ENCODE data around the gene POMGNT1. TPM values are rescaled to one million over a fixed set of nuclear protein-coding genes. Genes with fewer than 3 reads are reported as not detected.
"Not testable (repeated sequence)": the region's sequence is repeated elsewhere in the genome, so short reads cannot be mapped to it uniquely, and the experiment has no call there.

The POMGNT1 gene
- total RNA-seq, 1 donor from 2014 or later: 37.8 TPM

GRCh38 chr1:46244656-46245371 is 46.6 kb upstream of the POMGNT1 start:
- no peak overlapping the region for H3K4me3 Mint-ChIP-seq (ENCODE audit: unreplicated experiment)
- H3K27me3 Mint-ChIP-seq (ENCODE audit: unreplicated experiment): peaks cover 11% of the 10 kb centered on the region
- no peak overlapping the region for H3K27ac Mint-ChIP-seq (ENCODE audit: unreplicated experiment)
- H3K36me3 Mint-ChIP-seq (ENCODE audit: low read depth, unreplicated experiment): peaks cover under 1% of the 10 kb centered on the region
- no peak for DNase-seq (ENCODE audit: low spot score)
- H3K4me1 Mint-ChIP-seq (ENCODE audit: unreplicated experiment): peaks cover 9% of the 10 kb centered on the region
- TF ChIP-seq CTCF (IDR thresholded peaks at IDR 0.05; ENCODE audit: unreplicated experiment): no peak
- no peaks in the 10 kb centered on the region for H3K9me3 Mint-ChIP-seq (ENCODE audit: unreplicated experiment)

DNA sequence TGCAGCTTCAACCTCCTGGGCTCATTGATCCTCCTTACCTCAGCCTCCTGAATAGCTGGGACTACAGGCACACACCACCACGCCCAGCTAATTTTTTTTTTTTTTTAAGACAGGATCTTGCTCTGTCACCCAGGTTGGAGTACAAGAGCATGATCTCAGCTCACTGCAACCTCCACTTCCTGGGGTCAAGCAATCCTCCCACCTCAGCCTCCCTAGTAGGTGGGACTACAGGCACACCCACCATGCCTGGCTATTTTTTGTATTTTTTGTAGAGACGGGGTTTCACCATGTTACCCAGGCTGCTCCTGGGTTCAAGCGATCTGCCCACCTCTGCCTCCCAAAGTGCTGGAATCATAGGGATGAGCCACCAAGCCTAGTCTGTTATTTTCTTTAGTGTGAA is 45.6 kb upstream of the POMGNT1 start:
- H3K36me3 Mint-ChIP-seq (ENCODE audit: low read depth, unreplicated experiment); H3K4me1 Mint-ChIP-seq (ENCODE audit: unreplicated experiment); H3K27ac Mint-ChIP-seq (ENCODE audit: unreplicated experiment); H3K27me3 Mint-ChIP-seq (ENCODE audit: unreplicated experiment); DNase-seq (ENCODE audit: low spot score); H3K9me3 Mint-ChIP-seq (ENCODE audit: unreplicated experiment); H3K4me3 Mint-ChIP-seq (ENCODE audit: unreplicated experiment): not testable (repeated sequence)

GRCh38 chr1:46242918-46243317 is 44.7 kb upstream of the POMGNT1 start:
- Mint-ChIP-seq H3K36me3 (ENCODE audit: low read depth, unreplicated experiment) (peaks cover 11% of the 10 kb centered on the region), H3K9me3 (ENCODE audit: unreplicated experiment) (no peaks in the 10 kb centered on the region), H3K4me3 (ENCODE audit: unreplicated experiment) (no peak overlapping the region), H3K27me3 (ENCODE audit: unreplicated experiment) (peaks cover 13% of the 10 kb centered on the region), H3K4me1 (ENCODE audit: unreplicated experiment) (no peaks in the 10 kb centered on the region), H3K27ac (ENCODE audit: unreplicated experiment) (no peak overlapping the region)
- TF ChIP-seq CTCF (IDR thresholded peaks at IDR 0.05; ENCODE audit: unreplicated experiment): no peak
- DNase-seq (ENCODE audit: low spot score): no peak

DNA sequence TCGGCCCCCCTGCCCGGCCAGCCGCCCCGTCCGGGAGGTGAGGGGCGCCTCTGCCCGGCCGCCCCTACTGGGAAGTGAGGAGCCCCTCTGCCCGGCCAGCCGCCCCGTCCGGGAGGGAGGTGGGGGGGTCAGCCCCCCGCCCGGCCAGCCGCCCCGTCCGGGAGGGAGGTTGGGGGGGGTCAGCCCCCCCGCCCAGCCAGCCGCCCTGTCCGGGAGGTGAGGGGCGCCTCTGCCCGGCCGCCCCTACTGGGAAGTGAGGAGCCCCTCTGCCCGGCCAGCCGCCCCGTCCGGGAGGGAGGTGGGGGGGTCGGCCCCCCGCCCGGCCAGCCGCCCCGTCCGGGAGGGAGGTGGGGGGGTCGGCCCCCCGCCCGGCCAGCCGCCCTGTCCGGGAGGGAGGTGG is 43.5 kb upstream of the POMGNT1 start:
- peaks cover 13% of the 10 kb centered on the region for H3K27me3 Mint-ChIP-seq (ENCODE audit: unreplicated experiment)
- H3K4me1 Mint-ChIP-seq (ENCODE audit: unreplicated experiment); DNase-seq (ENCODE audit: low spot score); H3K27ac Mint-ChIP-seq (ENCODE audit: unreplicated experiment); H3K4me3 Mint-ChIP-seq (ENCODE audit: unreplicated experiment); H3K9me3 Mint-ChIP-seq (ENCODE audit: unreplicated experiment): not testable (repeated sequence)
- H3K36me3 Mint-ChIP-seq (ENCODE audit: low read depth, unreplicated experiment): peaks cover 11% of the 10 kb centered on the region

GRCh38 chr1:46238865-46239264 is 40.6 kb upstream of the POMGNT1 start:
- peaks cover 11% of the 10 kb centered on the region for H3K36me3 Mint-ChIP-seq (ENCODE audit: low read depth, unreplicated experiment)

DNA sequence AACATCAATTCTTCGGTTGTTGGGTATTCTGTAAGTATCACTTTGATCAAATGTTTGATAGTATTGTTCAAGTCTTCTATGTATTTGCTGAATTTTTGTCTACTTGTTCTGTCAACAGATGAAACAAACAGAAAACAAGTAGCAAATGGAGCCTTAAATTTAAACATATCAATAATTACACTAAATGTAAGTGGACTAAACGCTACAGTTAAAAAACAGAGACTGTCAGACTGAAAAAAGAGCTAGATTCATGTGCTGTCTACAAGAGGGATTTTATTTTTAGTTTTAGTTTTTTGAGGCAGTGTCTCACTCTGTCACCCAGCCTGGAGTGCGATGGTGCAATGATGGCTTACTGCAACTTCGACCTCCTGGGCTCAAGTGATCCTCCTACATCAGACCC is 38.6 kb upstream of the POMGNT1 start:
- Mint-ChIP-seq H3K27me3 (ENCODE audit: unreplicated experiment) (peaks cover 7% of the 10 kb centered on the region), H3K4me3 (ENCODE audit: unreplicated experiment) (no peak overlapping the region)

More at GRCh38 chr1:46238865-46239264, 40.6 kb upstream of the POMGNT1 start:
- H3K4me3 Mint-ChIP-seq (ENCODE audit: unreplicated experiment); DNase-seq (ENCODE audit: low spot score); H3K27ac Mint-ChIP-seq (ENCODE audit: unreplicated experiment); H3K9me3 Mint-ChIP-seq (ENCODE audit: unreplicated experiment); H3K4me1 Mint-ChIP-seq (ENCODE audit: unreplicated experiment): not testable (repeated sequence)
- peaks cover 10% of the 10 kb centered on the region for H3K27me3 Mint-ChIP-seq (ENCODE audit: unreplicated experiment)

DNA sequence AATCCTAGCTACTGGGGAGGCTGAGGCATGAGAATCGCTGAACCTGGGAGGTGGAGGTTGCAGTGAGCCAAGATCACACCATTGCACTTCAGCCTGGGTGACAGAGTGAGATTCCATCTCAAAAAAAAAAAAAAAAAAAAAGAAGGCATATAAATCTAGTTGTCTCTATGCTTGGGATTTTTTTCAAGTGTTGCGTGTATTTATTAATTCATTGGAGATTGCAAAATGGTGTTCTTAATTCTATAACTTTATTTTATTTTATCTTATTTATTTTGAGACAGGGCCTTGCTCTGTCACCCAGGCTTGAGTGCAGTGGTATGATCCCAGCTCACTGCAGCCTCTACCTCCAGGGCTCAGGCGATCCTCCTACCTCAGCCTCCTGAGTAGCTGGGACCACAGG is 33.0 kb upstream of the POMGNT1 start:
- not testable (repeated sequence) for H3K4me1 Mint-ChIP-seq (ENCODE audit: unreplicated experiment)

More for the DNA sequence above, 38.6 kb upstream of the POMGNT1 start:
- no peak for TF ChIP-seq CTCF (IDR thresholded peaks at IDR 0.05; ENCODE audit: unreplicated experiment)
- Mint-ChIP-seq H3K9me3 (ENCODE audit: unreplicated experiment) (no peaks in the 10 kb centered on the region), H3K27ac (ENCODE audit: unreplicated experiment) (no peak overlapping the region), H3K4me1 (ENCODE audit: unreplicated experiment) (peaks cover 4% of the 10 kb centered on the region), H3K36me3 (ENCODE audit: low read depth, unreplicated experiment) (peaks cover 11% of the 10 kb centered on the region)
- DNase-seq (ENCODE audit: low spot score): no peak

More for the DNA sequence above, 33.0 kb upstream of the POMGNT1 start:
- H3K27me3 Mint-ChIP-seq (ENCODE audit: unreplicated experiment); DNase-seq (ENCODE audit: low spot score); H3K9me3 Mint-ChIP-seq (ENCODE audit: unreplicated experiment); H3K36me3 Mint-ChIP-seq (ENCODE audit: low read depth, unreplicated experiment); H3K4me3 Mint-ChIP-seq (ENCODE audit: unreplicated experiment); H3K27ac Mint-ChIP-seq (ENCODE audit: unreplicated experiment): not testable (repeated sequence)
